GM18868 (cell line): Measurements from ENCODE around the gene CCDC32.
"Not testable (repeated sequence)": the region's sequence is repeated elsewhere in the genome, so short reads cannot be mapped to it uniquely, and the experiment has no call there.

Experiments used
- ATAC-seq: cut with Tn5 transposase; IDR thresholded peaks from one replicate; pipeline ENCODE4 v1.9.1; 2021; ENCODE audit warnings: mild to moderate bottlenecking, moderate library complexity; ENCODE audit not compliant: unreplicated experiment

CCDC32 gene

GRCh38 chr15:40564591-40565332, at the start of gene CCDC32:
TSS of gene CCDC32 (minus strand) at chr15:40565042. CDS start at chr15:40563015, 2,027 bp downstream.
- ATAC-seq: peak; percentile 97

- ATAC-seq: no peak
Measured at GRCh38 chr15:40613080-40613479, 48.2 kb upstream of the CCDC32 start.

GRCh38 chr15:40603935-40604334, 39.1 kb upstream of the CCDC32 start:
- ATAC-seq: no peak

GRCh38 chr15:40600956-40601355, 36.1 kb upstream of the CCDC32 start:
- ATAC-seq: no peak

GRCh38 chr15:40598672-40599071, 33.8 kb upstream of the CCDC32 start:
- no peak for ATAC-seq

- no peak for ATAC-seq
Measured at GRCh38 chr15:40598126-40598525, 33.3 kb upstream of the CCDC32 start.

GRCh38 chr15:40597024-40597423, 32.2 kb upstream of the CCDC32 start:
- ATAC-seq: no peak

GRCh38 chr15:40595773-40596172, 30.9 kb upstream of the CCDC32 start:
- no peak for ATAC-seq

GRCh38 chr15:40595219-40595618, 30.4 kb upstream of the CCDC32 start:
- no peak for ATAC-seq

GRCh38 chr15:40594429-40594836, 29.6 kb upstream of the CCDC32 start:
- peak; percentile 40 for ATAC-seq

GRCh38 chr15:40593588-40594428, 29.0 kb upstream of the CCDC32 start, which contains the start of gene KNL1:
TSS of gene KNL1 (plus strand) at chr15:40594249. CDS start at chr15:40602932, 8,683 bp downstream.
- ATAC-seq: peak; percentile 73

GRCh38 chr15:40593165-40593564, 28.3 kb upstream of the CCDC32 start:
- ATAC-seq: no peak

- no peak for ATAC-seq
Measured at GRCh38 chr15:40591389-40591788, 26.5 kb upstream of the CCDC32 start.

- no peak for ATAC-seq
Measured at GRCh38 chr15:40590667-40591050, 25.8 kb upstream of the CCDC32 start.

- ATAC-seq: no peak
Measured at GRCh38 chr15:40584191-40584590, 19.3 kb upstream of the CCDC32 start.

GRCh38 chr15:40582726-40583246, 17.9 kb upstream of the CCDC32 start:
- ATAC-seq: no peak

- not testable (repeated sequence) for ATAC-seq
Measured at GRCh38 chr15:40581796-40582195, 17.0 kb upstream of the CCDC32 start.

- ATAC-seq: no peak
Measured at GRCh38 chr15:40578892-40579291, 14.1 kb upstream of the CCDC32 start.

GRCh38 chr15:40576914-40577313, 12.1 kb upstream of the CCDC32 start:
- ATAC-seq: not testable (repeated sequence)

GRCh38 chr15:40575113-40575512, 10.3 kb upstream of the CCDC32 start:
- ATAC-seq: no peak

- peak; percentile 47 for ATAC-seq
Measured at GRCh38 chr15:40569129-40569953, 4.5 kb upstream of the CCDC32 start, which contains the start of gene RPUSD2. TSS of gene RPUSD2 (plus strand) at chr15:40569299. CDS start at chr15:40569338, 39 bp downstream.
